RPMI8226 (cell line): ENCODE data around the gene PLET1.
"Not testable (repeated sequence)": the region's sequence is repeated elsewhere in the genome, so short reads cannot be mapped to it uniquely, and the experiment has no call there.

Experiments
- DNase-seq: peaks from one replicate; pipeline ENCODE4 v3.0.0-alpha.2; 2015

The PLET1 gene

GRCh38 chr11:112206071-112206470 is 54.6 kb downstream of the PLET1 start:
- no peak for DNase-seq

DNA sequence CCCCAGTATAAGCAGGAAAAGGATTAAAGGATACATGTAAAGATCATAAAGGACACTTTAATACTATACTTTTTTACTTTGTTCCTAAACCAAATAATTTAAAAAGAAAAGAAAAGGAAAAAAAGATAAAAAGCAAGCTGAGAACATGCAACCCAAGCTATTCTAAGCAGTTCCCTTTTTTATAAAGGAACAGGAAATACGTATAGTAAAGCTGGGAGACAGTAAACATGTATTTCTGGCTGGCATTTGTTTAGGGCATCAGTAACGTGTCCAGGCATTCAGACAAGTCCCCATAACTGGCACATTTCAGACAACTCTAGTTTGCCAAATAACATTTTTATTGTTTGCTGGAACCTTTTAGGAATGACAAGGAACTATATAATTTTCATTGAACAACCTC is 60.4 kb downstream of the PLET1 start:
- no peak for DNase-seq

GRCh38 chr11:112199101-112199500 is 61.6 kb downstream of the PLET1 start:
- not testable (repeated sequence) for DNase-seq
